Liver (tissue), 3 donors: ENCODE measurements around the gene MORF4L1.
"Not testable (repeated sequence)": the region's sequence is repeated elsewhere in the genome, so short reads cannot be mapped to it uniquely, and the experiment has no call there.

Experiments used
- JUND ChIP-seq, 2 donors: IDR thresholded peaks; 2 replicates each; pipeline ENCODE4 v1.6.1; 2016; ENCODE audit warnings: antibody characterized with exemption in 2 of 2
- RAD21 ChIP-seq, 2 donors: IDR thresholded peaks; 2 replicates each; pipeline ENCODE4 v1.6.1; 2016; ENCODE audit warnings: antibody characterized with exemption in 2 of 2, mild to moderate bottlenecking in 2 of 2
- RXRA ChIP-seq, 2 donors: IDR thresholded peaks; 2 replicates each; pipeline ENCODE4 v1.6.1; 2017 to 2018; ENCODE audit warnings: antibody characterized with exemption in 2 of 2, mild to moderate bottlenecking in 1 of 2
- TAF1 ChIP-seq: conservative IDR thresholded peaks from 2 replicates; pipeline ENCODE4 v1.6.1; 2016; ENCODE audit warnings: antibody characterized with exemption, mild to moderate bottlenecking
- YY1 ChIP-seq: IDR thresholded peaks from 2 replicates; pipeline ENCODE4 v1.6.1; 2016; ENCODE audit warnings: antibody characterized with exemption, mild to moderate bottlenecking
- TF ChIP-seq, protein P1 (sequence below): fragments of 150-350 bp; IDR thresholded peaks from 2 replicates; pipeline ENCODE4 v1.5.1; 2017; ENCODE audit warnings: improper control_type of control experiment, low read depth, low read length; ENCODE audit not compliant: missing input control
- TF ChIP-seq, protein P2 (sequence below): IDR thresholded peaks from 2 replicates; pipeline ENCODE4 v1.6.1; 2016; ENCODE audit warnings: antibody characterized with exemption
- TF ChIP-seq, protein P3 (sequence below): IDR thresholded peaks from 2 replicates; pipeline ENCODE4 v1.6.1; 2016; ENCODE audit warnings: antibody characterized with exemption, mild to moderate bottlenecking
- TF ChIP-seq, protein P4 (sequence below): IDR thresholded peaks from 2 replicates; pipeline ENCODE4 v1.6.1; 2016; ENCODE audit warnings: antibody characterized with exemption
- donor health status: healthy.
- donor health status: healthy.

DNA sequence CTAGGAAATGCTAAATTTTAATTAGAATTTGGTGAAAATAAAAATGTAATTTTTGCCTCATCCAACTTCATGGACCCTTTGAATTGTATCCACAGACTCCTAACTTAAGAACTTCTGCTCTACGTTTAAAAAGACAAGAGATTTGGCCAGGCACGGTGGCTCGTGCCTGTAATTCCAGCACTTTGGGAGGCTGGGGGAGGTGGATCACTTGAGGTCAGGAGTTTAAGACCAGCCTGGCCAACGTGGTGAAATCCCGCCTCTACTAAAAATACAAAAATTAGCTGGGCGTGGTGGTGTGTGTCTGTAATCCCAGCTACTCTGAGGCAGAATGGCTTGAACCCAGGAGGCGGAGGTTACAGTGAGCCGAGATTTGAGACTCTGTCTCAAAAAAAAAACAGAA is 6.7 kb upstream of the MORF4L1 start:
- TF ChIP-seq, protein P1, sequence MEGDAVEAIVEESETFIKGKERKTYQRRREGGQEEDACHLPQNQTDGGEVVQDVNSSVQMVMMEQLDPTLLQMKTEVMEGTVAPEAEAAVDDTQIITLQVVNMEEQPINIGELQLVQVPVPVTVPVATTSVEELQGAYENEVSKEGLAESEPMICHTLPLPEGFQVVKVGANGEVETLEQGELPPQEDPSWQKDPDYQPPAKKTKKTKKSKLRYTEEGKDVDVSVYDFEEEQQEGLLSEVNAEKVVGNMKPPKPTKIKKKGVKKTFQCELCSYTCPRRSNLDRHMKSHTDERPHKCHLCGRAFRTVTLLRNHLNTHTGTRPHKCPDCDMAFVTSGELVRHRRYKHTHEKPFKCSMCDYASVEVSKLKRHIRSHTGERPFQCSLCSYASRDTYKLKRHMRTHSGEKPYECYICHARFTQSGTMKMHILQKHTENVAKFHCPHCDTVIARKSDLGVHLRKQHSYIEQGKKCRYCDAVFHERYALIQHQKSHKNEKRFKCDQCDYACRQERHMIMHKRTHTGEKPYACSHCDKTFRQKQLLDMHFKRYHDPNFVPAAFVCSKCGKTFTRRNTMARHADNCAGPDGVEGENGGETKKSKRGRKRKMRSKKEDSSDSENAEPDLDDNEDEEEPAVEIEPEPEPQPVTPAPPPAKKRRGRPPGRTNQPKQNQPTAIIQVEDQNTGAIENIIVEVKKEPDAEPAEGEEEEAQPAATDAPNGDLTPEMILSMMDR = not testable (repeated sequence)
- TF ChIP-seq TAF1; JUND (IDR thresholded peaks at IDR 0.05); RXRA (IDR thresholded peaks at IDR 0.05); YY1; RAD21 (IDR thresholded peaks at IDR 0.05): not testable (repeated sequence)
- TF ChIP-seq, protein P2, sequence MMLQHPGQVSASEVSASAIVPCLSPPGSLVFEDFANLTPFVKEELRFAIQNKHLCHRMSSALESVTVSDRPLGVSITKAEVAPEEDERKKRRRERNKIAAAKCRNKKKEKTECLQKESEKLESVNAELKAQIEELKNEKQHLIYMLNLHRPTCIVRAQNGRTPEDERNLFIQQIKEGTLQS = not testable (repeated sequence)
- TF ChIP-seq, protein P3, sequence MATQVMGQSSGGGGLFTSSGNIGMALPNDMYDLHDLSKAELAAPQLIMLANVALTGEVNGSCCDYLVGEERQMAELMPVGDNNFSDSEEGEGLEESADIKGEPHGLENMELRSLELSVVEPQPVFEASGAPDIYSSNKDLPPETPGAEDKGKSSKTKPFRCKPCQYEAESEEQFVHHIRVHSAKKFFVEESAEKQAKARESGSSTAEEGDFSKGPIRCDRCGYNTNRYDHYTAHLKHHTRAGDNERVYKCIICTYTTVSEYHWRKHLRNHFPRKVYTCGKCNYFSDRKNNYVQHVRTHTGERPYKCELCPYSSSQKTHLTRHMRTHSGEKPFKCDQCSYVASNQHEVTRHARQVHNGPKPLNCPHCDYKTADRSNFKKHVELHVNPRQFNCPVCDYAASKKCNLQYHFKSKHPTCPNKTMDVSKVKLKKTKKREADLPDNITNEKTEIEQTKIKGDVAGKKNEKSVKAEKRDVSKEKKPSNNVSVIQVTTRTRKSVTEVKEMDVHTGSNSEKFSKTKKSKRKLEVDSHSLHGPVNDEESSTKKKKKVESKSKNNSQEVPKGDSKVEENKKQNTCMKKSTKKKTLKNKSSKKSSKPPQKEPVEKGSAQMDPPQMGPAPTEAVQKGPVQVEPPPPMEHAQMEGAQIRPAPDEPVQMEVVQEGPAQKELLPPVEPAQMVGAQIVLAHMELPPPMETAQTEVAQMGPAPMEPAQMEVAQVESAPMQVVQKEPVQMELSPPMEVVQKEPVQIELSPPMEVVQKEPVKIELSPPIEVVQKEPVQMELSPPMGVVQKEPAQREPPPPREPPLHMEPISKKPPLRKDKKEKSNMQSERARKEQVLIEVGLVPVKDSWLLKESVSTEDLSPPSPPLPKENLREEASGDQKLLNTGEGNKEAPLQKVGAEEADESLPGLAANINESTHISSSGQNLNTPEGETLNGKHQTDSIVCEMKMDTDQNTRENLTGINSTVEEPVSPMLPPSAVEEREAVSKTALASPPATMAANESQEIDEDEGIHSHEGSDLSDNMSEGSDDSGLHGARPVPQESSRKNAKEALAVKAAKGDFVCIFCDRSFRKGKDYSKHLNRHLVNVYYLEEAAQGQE = not testable (repeated sequence)
- TF ChIP-seq, protein P4, sequence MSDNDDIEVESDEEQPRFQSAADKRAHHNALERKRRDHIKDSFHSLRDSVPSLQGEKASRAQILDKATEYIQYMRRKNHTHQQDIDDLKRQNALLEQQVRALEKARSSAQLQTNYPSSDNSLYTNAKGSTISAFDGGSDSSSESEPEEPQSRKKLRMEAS = not testable (repeated sequence)
